HepG2 (cell line): ENCODE data around the gene NRSN2. TPM values are rescaled to one million over a fixed set of nuclear protein-coding genes. Genes with fewer than 3 reads are reported as not detected.

Experiments used
- CBX1 ChIP-seq: IDR thresholded peaks from one replicate; pipeline ENCODE4 v1.6.1; 2016; ENCODE audit warnings: antibody characterized with exemption, low read depth
- FOSL2 ChIP-seq: sonication (generic); formaldehyde crosslinking; IDR thresholded peaks from 2 replicates; pipeline ENCODE4 v1.4.0; 2020; ENCODE audit warnings: missing genetic modification reagents
- GABPB1 ChIP-seq: IDR thresholded peaks from 2 replicates; pipeline ENCODE4 v1.6.1; 2016; ENCODE audit warnings: mild to moderate bottlenecking, missing genetic modification reagents, moderate library complexity, missing compliant biosample characterization
- GATA4 ChIP-seq: sonication (generic); IDR thresholded peaks from 2 replicates; pipeline ENCODE4 v1.6.1; 2016; ENCODE audit warnings: antibody characterized with exemption, low read depth, borderline replicate concordance
- HDAC1 ChIP-seq: sonication (generic); formaldehyde crosslinking; IDR thresholded peaks from 2 replicates; pipeline ENCODE4 v1.5.1; 2020; ENCODE audit warnings: mild to moderate bottlenecking, missing genetic modification reagents
- KDM1A ChIP-seq: IDR thresholded peaks from 2 replicates; pipeline ENCODE4 v1.6.1; 2016; ENCODE audit warnings: missing compliant biosample characterization
- PHF8 ChIP-seq: sonication (generic); formaldehyde crosslinking; IDR thresholded peaks from 2 replicates; pipeline ENCODE4 v1.5.0; 2020; ENCODE audit warnings: missing genetic modification reagents
- TARDBP ChIP-seq: sonication (generic); formaldehyde crosslinking; IDR thresholded peaks from 2 replicates; pipeline ENCODE4 v1.8.0; 2022; ENCODE audit warnings: mild to moderate bottlenecking, missing genetic modification reagents
- TCF7 ChIP-seq: sonication (generic); IDR thresholded peaks from 2 replicates; pipeline ENCODE4 v1.6.1; 2016; ENCODE audit warnings: antibody characterized with exemption, low read depth
- ZNF276 ChIP-seq: sonication (generic); formaldehyde crosslinking; IDR thresholded peaks from 2 replicates; pipeline ENCODE4 v1.4.0; 2020; ENCODE audit warnings: mild to moderate bottlenecking, low read depth, missing genetic modification reagents
- ZNF3 ChIP-seq: IDR thresholded peaks from 2 replicates; pipeline ENCODE4 v1.7.0; 2017; ENCODE audit warnings: inconsistent platforms
- ZNF780A ChIP-seq: sonication (generic); formaldehyde crosslinking; IDR thresholded peaks from 2 replicates; pipeline ENCODE4 v1.8.0; 2022; ENCODE audit warnings: mild to moderate bottlenecking, missing genetic modification reagents, moderate library complexity
- ZNF788 ChIP-seq: sonication (generic); formaldehyde crosslinking; IDR thresholded peaks from 2 replicates; pipeline ENCODE4 v1.5.0; 2020; ENCODE audit warnings: mild to moderate bottlenecking, missing genetic modification reagents, borderline replicate concordance
- polyA plus RNA-seq, 8 experiments: library from polyadenylated mRNA; depleted of rRNA in 3 of 8; stranded (reverse) in 7 of 8; unstranded in 1 of 8; fragments of >200 nt; fragmentation: Illumina TruSeq in 4 of 8; extraction: Trizol in 4 of 8; gene quantifications; 2 replicates each; pipeline versions ENCODE4 v1.2.1 to v1.2.3, GENCODE V29; 2011 to 2016; ENCODE audit warnings: low read depth in 4 of 8, missing spikeins in 1 of 8, mixed read lengths in 1 of 8; ENCODE audit not compliant: insufficient read depth in 1 of 8
- total RNA-seq, 5 experiments: library from RNA; depleted of rRNA; stranded (reverse); fragments of >200 nt; fragmentation: Illumina TruSeq; extraction: Trizol; gene quantifications; 2 replicates each; pipeline ENCODE4 v1.2.3, GENCODE V29; 2016; ENCODE audit warnings: low read depth in 1 of 5
- TF ChIP-seq, protein P1 (sequence below): sonication (generic); formaldehyde crosslinking; IDR thresholded peaks from 2 replicates; pipeline ENCODE4 v1.4.0; 2020; ENCODE audit warnings: missing genetic modification reagents
- TF ChIP-seq, protein P2 (sequence below): sonication (generic); formaldehyde crosslinking; IDR thresholded peaks from 2 replicates; pipeline ENCODE4 v1.5.1; 2020; ENCODE audit warnings: missing genetic modification reagents, mild to moderate bottlenecking, borderline replicate concordance
- TF ChIP-seq, protein P3 (sequence below): IDR thresholded peaks from 2 replicates; pipeline ENCODE4 v1.6.1; 2016; ENCODE audit warnings: low read depth, missing genetic modification reagents, missing compliant biosample characterization

Gene NRSN2
- total and polyA plus RNA-seq, 2 of the 13 experiments (the other 11 are each of a cell fraction or from before 2014, with no cell fraction given), result 32.3 to 49.4 TPM

DNA sequence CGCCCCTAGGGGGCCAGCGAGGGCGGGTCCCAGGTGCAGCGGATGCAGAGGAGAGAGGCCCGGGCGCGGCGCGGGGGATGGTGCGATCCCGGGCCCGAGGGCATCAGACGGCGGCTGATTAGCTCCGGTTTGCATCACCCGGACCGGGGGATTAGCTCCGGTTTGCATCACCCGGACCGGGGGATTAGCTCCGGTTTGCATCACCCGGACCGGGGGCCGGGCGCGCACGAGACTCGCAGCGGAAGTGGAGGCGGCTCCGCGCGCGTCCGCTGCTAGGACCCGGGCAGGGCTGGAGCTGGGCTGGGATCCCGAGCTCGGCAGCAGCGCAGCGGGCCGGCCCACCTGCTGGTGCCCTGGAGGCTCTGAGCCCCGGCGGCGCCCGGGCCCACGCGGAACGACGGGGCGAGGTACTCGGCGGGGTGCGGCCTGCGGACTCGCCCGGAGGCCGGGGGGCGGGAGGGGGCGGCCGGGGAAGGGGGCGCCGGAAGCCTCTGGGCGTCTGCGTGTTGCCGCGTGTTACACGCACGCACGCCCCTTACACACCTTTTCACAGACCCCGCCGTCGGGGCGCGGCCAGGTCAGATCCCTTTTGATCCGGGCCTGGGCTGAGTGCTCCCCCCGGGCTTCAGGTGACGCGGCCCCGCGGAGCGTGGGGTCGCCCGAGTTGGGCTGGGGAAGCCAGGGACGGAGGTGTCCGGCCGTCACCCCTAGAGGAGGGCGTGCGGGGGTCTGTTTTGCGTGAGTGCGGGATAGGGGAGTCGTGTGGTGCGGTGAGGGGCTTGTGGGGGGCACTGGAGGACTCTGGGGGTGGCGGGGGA is 34.1 kb downstream of the NRSN2 start (continued):
- TF ChIP-seq, protein P1, sequence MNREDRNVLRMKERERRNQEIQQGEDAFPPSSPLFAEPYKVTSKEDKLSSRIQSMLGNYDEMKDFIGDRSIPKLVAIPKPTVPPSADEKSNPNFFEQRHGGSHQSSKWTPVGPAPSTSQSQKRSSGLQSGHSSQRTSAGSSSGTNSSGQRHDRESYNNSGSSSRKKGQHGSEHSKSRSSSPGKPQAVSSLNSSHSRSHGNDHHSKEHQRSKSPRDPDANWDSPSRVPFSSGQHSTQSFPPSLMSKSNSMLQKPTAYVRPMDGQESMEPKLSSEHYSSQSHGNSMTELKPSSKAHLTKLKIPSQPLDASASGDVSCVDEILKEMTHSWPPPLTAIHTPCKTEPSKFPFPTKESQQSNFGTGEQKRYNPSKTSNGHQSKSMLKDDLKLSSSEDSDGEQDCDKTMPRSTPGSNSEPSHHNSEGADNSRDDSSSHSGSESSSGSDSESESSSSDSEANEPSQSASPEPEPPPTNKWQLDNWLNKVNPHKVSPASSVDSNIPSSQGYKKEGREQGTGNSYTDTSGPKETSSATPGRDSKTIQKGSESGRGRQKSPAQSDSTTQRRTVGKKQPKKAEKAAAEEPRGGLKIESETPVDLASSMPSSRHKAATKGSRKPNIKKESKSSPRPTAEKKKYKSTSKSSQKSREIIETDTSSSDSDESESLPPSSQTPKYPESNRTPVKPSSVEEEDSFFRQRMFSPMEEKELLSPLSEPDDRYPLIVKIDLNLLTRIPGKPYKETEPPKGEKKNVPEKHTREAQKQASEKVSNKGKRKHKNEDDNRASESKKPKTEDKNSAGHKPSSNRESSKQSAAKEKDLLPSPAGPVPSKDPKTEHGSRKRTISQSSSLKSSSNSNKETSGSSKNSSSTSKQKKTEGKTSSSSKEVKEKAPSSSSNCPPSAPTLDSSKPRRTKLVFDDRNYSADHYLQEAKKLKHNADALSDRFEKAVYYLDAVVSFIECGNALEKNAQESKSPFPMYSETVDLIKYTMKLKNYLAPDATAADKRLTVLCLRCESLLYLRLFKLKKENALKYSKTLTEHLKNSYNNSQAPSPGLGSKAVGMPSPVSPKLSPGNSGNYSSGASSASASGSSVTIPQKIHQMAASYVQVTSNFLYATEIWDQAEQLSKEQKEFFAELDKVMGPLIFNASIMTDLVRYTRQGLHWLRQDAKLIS (CRISPR knock-in tag), result peak; percentile 86
- TF ChIP-seq ZNF276 (CRISPR knock-in tag) (0 out of 2 replicates have a peak, but pooled peaks have one; percentile 81), ZNF780A (0 out of 2 replicates have a peak, but pooled peaks have one; percentile 67), FOSL2 (CRISPR knock-in tag) (peak; percentile 88), KDM1A (CRISPR knock-in tag) (0 out of 2 replicates have a peak, but pooled peaks have one; percentile 57), TCF7 (no peak), HDAC1 (CRISPR knock-in tag) (peak; percentile 93), CBX1 (no peak), PHF8 (peak; percentile 90), ZNF788 (CRISPR knock-in tag) (peak; percentile 48; the same call in 1 of the 2 replicates), ZNF3 (CRISPR knock-in tag) (peak; percentile 53; the same call in 1 of the 2 replicates), TARDBP (CRISPR knock-in tag) (peak; percentile 46; the same call in 1 of the 2 replicates), GATA4 (peak; percentile 68), GABPB1 (CRISPR knock-in tag) (peak; percentile 93)
- TF ChIP-seq, protein P2, sequence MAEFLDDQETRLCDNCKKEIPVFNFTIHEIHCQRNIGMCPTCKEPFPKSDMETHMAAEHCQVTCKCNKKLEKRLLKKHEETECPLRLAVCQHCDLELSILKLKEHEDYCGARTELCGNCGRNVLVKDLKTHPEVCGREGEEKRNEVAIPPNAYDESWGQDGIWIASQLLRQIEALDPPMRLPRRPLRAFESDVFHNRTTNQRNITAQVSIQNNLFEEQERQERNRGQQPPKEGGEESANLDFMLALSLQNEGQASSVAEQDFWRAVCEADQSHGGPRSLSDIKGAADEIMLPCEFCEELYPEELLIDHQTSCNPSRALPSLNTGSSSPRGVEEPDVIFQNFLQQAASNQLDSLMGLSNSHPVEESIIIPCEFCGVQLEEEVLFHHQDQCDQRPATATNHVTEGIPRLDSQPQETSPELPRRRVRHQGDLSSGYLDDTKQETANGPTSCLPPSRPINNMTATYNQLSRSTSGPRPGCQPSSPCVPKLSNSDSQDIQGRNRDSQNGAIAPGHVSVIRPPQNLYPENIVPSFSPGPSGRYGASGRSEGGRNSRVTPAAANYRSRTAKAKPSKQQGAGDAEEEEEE (CRISPR knock-in tag), result no peak
- TF ChIP-seq, protein P3, sequence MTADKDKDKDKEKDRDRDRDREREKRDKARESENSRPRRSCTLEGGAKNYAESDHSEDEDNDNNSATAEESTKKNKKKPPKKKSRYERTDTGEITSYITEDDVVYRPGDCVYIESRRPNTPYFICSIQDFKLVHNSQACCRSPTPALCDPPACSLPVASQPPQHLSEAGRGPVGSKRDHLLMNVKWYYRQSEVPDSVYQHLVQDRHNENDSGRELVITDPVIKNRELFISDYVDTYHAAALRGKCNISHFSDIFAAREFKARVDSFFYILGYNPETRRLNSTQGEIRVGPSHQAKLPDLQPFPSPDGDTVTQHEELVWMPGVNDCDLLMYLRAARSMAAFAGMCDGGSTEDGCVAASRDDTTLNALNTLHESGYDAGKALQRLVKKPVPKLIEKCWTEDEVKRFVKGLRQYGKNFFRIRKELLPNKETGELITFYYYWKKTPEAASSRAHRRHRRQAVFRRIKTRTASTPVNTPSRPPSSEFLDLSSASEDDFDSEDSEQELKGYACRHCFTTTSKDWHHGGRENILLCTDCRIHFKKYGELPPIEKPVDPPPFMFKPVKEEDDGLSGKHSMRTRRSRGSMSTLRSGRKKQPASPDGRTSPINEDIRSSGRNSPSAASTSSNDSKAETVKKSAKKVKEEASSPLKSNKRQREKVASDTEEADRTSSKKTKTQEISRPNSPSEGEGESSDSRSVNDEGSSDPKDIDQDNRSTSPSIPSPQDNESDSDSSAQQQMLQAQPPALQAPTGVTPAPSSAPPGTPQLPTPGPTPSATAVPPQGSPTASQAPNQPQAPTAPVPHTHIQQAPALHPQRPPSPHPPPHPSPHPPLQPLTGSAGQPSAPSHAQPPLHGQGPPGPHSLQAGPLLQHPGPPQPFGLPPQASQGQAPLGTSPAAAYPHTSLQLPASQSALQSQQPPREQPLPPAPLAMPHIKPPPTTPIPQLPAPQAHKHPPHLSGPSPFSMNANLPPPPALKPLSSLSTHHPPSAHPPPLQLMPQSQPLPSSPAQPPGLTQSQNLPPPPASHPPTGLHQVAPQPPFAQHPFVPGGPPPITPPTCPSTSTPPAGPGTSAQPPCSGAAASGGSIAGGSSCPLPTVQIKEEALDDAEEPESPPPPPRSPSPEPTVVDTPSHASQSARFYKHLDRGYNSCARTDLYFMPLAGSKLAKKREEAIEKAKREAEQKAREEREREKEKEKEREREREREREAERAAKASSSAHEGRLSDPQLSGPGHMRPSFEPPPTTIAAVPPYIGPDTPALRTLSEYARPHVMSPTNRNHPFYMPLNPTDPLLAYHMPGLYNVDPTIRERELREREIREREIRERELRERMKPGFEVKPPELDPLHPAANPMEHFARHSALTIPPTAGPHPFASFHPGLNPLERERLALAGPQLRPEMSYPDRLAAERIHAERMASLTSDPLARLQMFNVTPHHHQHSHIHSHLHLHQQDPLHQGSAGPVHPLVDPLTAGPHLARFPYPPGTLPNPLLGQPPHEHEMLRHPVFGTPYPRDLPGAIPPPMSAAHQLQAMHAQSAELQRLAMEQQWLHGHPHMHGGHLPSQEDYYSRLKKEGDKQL (CRISPR knock-in tag), result peak; percentile 44; the same call in 1 of the 2 replicates
